NB4 (cell line): ENCODE data around the gene BRF1.

ENCODE experiments used
- DNase-seq: peaks from one replicate; pipeline ENCODE4 v3.0.0; 2010; ENCODE audit warnings: low read depth
- H3K4me3 ChIP-seq: one replicate; pipeline ENCODE4 v1.5.1; 2011; ENCODE audit warnings: mild to moderate bottlenecking, low read depth, low read length, moderate library complexity
- CTCF ChIP-seq: IDR thresholded peaks from one replicate; pipeline ENCODE4 v1.5.1; 2012; ENCODE audit warnings: low read depth, low read length
- MAX ChIP-seq: IDR thresholded peaks from 2 replicates; pipeline ENCODE4 v1.6.1; 2011; ENCODE audit warnings: low read depth, low read length
- MYC ChIP-seq: IDR thresholded peaks from 2 replicates; pipeline ENCODE4 v1.6.1; 2011; ENCODE audit warnings: low read depth, low read length
- POLR2A ChIP-seq: IDR thresholded peaks from 2 replicates; pipeline ENCODE4 v1.6.1; 2011; ENCODE audit warnings: mild to moderate bottlenecking; ENCODE audit not compliant: insufficient read length; ENCODE audit errors: extremely low read depth

Gene BRF1

DNA sequence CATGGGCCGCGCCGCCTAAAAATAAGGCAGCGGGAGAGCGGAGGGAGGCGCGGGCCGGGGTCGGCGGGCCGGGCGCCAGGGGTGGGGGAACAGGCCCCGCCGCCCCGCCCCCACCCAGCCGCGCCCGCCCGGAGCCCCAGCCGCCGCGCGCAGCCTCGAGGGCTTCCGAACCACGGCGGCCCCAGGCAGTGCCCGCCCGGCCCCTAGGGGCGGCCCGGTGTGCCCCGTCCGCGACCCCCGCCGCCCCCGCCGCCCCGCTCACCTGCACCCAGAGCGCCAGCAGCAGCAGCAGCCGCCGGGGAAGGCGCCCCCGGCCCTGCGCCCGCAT lies 132.7 kb downstream of the BRF1 start:
- no peak for TF ChIP-seq MYC
- TF ChIP-seq CTCF = no peak
- TF ChIP-seq MAX = no peak
- TF ChIP-seq POLR2A = no peak
- H3K4me3 ChIP-seq = no peak overlapping the region
- DNase-seq = no peak

DNA sequence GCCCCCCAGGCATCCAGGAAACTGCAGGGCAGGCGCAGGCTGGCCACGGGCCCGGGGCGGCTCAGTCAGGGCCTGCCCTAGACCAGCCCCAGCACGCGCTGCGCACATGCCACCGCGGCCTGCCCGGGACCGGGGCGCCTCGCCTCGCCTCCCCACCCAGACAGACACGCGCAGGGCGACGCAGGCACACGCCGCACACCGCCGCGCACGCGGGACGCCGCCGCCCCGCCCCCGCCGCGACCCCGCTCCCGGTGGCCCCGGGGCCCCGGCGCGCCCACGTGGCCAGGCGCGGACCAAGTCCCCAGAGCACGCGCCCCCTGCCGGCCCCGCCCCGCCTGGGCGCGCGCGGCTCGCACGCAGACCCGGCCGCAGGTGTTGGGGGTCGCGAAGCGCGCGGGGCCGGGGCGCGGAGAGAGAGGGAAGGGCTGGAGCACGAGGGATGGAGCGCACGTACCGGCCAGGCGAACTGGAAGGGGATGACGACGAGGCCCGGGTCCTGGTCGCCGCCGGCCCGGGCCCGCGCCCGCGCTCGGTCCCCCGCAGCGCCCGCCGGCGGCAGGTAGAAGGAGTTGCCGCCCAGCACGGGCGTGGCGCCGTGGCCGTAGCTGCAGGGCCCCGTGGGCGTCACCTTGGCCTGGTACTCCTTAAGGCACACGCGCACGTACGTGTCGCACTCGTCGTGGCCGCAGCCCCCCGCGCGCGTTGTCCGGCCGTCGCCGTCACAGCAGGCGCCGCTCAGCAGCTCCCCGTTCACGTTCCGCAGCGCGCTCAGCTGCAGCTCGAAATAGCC lies 133.3 kb downstream of the BRF1 start:
- TF ChIP-seq MAX = no peak
- TF ChIP-seq CTCF = no peak
- TF ChIP-seq MYC = no peak
- no peak for TF ChIP-seq POLR2A
- H3K4me3 ChIP-seq = no peak overlapping the region
- no peak for DNase-seq

- TF ChIP-seq MYC (no peak), MAX (no peak), CTCF (no peak), POLR2A (no peak)
- DNase-seq = no peak
- H3K4me3 ChIP-seq = no peak overlapping the region
Observed at GRCh38 chr14:105166571-105167302, 134.1 kb downstream of the BRF1 start.

DNA sequence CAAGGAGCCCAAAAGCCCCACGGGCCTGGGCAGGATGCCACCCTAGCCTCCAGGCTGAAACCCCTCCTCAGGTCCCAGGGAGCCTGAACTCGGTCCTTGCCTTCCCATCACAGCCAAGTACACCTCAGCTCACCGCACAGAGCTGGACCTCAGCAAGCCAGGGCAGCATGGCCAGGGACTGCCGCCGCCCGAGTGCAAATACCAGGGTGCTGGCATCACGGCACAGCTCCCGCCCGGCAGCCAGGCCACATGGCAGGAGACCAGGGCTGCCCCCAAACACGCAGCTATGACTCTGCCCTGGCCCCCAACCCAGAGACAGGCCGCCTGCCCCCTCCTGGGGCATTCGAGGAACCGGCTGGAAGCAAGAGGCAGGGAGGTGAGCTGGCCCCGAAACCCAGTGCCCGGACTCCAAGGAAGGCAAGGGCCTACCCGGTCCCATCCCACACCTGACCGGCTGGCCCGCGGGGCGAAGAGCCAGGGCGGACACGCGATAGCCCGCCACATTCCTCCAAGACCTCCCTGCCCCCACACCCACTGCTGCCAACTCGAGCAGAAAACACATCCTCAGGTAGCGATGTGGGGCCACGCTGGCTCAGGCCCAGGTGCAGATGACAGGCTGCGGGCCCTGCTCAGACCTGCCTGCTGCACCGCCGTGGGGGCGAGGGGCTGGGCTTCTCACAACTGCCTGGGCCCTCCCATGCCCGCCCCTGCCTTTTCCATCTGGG lies 134.9 kb downstream of the BRF1 start:
- no peak overlapping the region for H3K4me3 ChIP-seq
- DNase-seq = no peak
- TF ChIP-seq POLR2A (no peak), MYC (no peak), MAX (no peak), CTCF (no peak)

DNA sequence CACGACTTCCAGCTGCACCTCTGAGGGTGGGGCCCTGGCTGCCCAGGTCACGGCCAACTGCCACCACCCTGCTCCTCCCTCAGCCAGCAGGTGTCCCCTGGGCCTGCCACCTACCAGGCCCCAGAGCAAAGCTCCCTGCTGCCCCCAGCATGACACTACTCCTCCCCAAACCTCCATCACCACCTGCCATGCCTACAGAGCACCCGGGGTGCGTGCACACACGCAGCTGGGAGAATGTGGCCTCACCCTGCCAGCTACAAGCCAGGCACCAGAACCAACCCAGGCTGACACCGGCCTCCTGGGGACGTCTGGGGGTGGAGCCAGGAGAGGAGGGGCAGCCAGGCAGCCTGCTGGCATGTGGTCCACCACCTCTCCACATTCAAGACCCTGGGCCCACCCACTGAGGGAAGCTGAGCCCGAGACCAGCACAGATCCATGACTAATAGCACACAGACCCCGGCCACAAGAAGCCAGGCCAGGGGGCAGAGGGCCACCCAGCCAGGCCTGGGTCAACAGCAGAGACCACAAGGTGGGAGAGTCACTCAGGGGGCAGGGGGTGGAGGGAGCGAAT lies 135.6 kb downstream of the BRF1 start:
- TF ChIP-seq MAX (no peak), POLR2A (no peak), MYC (no peak), CTCF (no peak)
- no peak overlapping the region for H3K4me3 ChIP-seq
- DNase-seq = no peak
